ENCODE data around the gene PDIA2. TPM values are rescaled to one million over a fixed set of nuclear protein-coding genes. Genes with fewer than 3 reads are reported as not detected.

PDIA2 gene, protein sequence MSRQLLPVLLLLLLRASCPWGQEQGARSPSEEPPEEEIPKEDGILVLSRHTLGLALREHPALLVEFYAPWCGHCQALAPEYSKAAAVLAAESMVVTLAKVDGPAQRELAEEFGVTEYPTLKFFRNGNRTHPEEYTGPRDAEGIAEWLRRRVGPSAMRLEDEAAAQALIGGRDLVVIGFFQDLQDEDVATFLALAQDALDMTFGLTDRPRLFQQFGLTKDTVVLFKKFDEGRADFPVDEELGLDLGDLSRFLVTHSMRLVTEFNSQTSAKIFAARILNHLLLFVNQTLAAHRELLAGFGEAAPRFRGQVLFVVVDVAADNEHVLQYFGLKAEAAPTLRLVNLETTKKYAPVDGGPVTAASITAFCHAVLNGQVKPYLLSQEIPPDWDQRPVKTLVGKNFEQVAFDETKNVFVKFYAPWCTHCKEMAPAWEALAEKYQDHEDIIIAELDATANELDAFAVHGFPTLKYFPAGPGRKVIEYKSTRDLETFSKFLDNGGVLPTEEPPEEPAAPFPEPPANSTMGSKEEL
- not detected in 2 replicates for total RNA-seq

DNA sequence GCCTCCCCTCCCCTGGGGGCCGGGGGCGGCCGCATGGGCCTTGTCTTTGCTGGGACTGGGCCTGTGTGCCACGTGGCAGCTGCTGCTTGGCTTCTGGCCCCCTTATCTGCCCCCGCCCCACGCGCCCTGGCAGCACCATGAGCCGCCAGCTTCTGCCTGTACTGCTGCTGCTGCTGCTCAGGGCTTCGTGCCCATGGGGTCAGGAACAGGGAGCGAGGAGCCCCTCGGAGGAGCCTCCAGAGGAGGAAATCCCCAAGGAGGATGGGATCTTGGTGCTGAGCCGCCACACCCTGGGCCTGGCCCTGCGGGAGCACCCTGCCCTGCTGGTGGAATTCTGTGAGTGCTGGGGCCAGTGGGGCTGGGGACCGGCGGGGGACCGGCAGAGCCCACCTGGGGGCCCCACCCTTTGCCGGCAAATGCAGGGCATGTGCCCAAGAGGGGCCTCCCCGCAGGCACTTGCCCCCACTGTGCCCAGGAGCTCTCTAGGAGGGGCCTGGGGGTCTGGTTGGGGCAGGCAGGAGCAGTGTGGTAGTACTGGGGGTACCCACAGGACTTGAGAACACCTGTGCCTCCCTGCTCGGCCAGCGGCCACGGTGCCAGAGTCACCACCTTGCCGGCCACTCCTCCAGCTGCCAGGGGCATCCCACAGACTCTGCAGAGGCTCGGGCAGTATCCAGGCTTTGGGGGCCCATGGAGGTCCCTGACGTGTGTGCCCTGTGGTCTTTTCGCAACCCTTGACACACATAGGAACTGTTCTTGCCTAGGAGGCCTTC lies at the start of gene PDIA2:
Gene PDIA2 (plus strand): TSS at position 132 of the 773 bp plus-strand sequence. CDS start 6 bp downstream, at position 138.
- TF ChIP-seq, protein P1, sequence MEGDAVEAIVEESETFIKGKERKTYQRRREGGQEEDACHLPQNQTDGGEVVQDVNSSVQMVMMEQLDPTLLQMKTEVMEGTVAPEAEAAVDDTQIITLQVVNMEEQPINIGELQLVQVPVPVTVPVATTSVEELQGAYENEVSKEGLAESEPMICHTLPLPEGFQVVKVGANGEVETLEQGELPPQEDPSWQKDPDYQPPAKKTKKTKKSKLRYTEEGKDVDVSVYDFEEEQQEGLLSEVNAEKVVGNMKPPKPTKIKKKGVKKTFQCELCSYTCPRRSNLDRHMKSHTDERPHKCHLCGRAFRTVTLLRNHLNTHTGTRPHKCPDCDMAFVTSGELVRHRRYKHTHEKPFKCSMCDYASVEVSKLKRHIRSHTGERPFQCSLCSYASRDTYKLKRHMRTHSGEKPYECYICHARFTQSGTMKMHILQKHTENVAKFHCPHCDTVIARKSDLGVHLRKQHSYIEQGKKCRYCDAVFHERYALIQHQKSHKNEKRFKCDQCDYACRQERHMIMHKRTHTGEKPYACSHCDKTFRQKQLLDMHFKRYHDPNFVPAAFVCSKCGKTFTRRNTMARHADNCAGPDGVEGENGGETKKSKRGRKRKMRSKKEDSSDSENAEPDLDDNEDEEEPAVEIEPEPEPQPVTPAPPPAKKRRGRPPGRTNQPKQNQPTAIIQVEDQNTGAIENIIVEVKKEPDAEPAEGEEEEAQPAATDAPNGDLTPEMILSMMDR (conservative IDR thresholded peaks at IDR 0.05; ENCODE audit: low read depth, low read length), result no peak
- no peak for DNase-seq (ENCODE audit: low read depth)
- H3K4me3 ChIP-seq (ENCODE audit: low read depth, low read length), result no peak within 1 kb of the TSS

DNA sequence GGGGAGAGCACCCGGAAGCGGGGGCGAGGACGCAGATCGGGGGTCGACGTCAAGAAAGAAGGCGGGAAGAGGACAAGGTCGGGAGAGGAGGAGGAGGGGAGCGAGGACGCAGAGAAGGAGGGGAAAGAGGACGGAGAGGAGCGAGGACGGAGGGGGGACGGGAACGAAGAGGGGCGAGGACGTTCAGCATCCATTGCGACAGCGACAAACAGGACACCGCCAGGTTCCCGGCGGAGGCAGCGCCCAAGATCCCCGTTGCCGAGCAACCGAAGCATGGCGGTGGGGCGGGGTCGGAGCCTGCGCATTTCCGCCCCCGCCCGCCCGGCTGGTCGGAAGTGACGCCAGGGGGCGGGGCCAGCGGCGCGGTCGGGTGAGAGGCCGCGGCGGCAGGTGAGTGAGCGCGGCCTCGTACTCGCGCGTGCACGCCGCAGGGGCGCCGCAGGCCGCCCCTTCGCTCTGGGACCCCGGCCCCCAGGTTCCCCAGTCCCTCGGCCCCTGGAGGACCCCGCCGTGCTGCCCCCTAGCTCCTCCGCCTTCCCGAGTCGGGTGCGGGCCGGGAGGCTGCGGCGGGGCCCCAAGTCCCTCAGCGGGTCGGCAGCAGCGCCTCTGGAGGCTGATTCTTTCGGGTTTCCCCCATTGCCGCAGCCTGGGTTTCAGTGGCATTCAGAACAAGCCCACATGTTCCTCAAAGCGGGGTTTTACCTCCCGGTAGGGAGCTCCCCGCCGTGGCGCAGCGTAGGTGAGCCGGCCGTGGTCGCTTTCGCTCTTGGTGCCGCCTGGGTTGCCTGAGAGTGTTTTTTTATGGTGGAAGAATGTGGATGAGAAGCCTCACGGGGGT lies 48.3 kb upstream of the PDIA2 start, which contains the start of gene FAM234A:
Gene FAM234A (plus strand): TSS at position 354 of the 838 bp plus-strand sequence. CDS start 19,593 bp downstream, outside the sequence.
- TF ChIP-seq, protein P1 (conservative IDR thresholded peaks at IDR 0.05; ENCODE audit: low read depth, low read length), result peak; percentile 49
- H3K4me3 ChIP-seq (ENCODE audit: low read depth, low read length), result peak within 1 kb of the TSS; percentile 99
- no peak for DNase-seq (ENCODE audit: low read depth)

DNA sequence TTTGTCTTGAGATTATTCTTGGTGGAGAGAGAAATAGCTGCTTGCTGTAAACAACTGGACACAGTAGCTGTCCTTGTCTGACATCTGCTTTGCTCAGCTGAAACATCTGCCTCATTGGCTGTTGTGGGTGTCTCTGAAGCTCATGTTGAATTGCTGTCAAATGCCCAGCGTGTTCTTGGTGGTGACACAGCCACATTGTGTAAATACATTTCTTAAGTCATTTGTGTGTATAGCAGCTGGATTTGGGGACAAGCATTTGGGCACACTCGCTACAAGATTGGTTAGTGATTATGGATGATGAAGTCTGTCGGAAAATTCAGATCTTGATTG lies 43.1 kb upstream of the PDIA2 start:
- DNase-seq (ENCODE audit: low read depth), result no peak
- TF ChIP-seq, protein P1 (conservative IDR thresholded peaks at IDR 0.05; ENCODE audit: low read depth, low read length), result no peak
- no peak overlapping the region for H3K4me3 ChIP-seq (ENCODE audit: low read depth, low read length)

DNA sequence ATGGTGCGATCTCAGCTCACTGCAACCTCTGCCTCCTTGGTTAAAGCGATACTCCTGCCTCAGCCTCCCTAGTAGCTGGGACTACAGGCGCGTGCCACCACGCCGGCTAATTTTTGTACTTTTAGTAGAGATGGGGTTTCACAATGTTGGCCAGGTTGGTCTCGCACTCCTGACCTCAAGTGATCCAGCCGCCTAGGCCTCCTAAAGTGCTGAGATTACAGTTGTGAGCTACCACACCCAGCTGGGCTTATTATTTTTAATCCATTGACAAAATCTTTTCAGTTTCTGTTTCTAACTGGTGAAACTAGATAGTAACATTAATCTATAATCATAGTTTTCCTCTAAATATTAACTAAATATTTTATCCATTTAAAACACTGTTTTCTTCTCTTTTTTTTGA lies 42.4 kb upstream of the PDIA2 start:
- H3K4me3 ChIP-seq (ENCODE audit: low read depth, low read length), result no peak overlapping the region
- TF ChIP-seq, protein P1 (conservative IDR thresholded peaks at IDR 0.05; ENCODE audit: low read depth, low read length), result no peak

DNA sequence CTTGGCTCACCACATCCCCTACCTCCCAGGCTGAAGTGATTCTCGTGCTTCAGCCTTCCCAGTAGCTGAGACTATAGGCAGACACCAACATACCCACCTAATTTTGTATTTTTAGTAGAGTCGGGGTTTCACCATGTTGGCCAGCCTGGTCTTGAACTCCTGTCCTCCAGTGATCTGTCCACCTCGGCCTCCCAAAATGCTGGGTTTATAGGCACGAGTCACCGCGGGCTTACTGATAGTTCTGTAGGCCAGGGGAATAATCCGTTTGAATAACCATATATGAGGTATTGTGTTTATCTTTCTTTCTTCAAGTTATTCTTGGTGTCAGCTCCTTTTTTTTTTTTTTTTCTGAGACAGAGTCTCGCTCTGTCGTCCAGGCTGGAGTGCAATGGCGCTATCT lies 40.7 kb upstream of the PDIA2 start:
- TF ChIP-seq, protein P1 (conservative IDR thresholded peaks at IDR 0.05; ENCODE audit: low read depth, low read length), result no peak
- H3K4me3 ChIP-seq (ENCODE audit: low read depth, low read length), result no peak overlapping the region
- no peak for DNase-seq (ENCODE audit: low read depth)

More for the DNA sequence above, 42.4 kb upstream of the PDIA2 start:
- no peak for DNase-seq (ENCODE audit: low read depth)

DNA sequence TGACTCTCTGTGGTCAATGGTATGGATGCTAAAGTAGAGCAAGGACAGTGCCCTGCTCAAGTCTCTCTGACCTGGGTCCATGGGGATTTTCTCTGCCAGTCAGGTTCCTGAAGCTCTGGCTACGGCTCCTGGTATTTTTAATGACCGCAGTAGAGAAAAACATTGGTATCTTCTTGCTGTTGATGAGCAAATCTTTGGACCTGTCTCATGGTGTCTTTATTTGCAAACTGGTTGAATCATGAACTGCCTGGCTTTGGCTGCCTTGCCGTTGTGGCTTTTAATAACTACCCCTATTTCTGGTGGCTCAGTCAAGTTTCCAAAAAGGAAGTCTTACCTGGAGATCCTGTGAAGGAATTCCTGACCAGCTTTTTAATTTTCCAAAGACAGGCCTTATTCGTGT lies 39.6 kb upstream of the PDIA2 start:
- no peak overlapping the region for H3K4me3 ChIP-seq (ENCODE audit: low read depth, low read length)
- TF ChIP-seq, protein P1 (conservative IDR thresholded peaks at IDR 0.05; ENCODE audit: low read depth, low read length), result no peak
- DNase-seq (ENCODE audit: low read depth), result no peak
